ENCODE results near the gene GPR78.

DNA sequence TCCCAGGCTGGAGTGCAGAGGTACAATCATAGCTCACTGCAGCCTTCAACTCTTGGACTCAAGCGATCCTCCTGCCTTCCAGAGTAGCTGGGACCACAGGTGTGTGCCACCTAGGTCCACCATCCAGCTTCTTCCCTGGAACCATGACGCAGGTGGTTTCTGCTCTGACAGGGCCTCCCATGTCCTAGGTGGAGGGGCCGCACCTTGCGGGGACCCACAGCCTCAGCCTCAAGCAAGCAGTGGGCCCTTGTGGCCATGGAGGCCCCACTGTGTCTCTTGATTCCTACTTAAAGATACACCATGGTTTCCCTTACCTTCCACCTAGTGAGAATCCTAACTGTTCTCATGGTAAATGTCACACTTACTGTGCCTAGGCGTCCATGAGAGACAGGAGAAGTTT lies 6.9 kb upstream of the GPR78 start:
- no peak for TF ChIP-seq POLR2A (IDR thresholded peaks at IDR 0.05)
- TF ChIP-seq, protein P1, sequence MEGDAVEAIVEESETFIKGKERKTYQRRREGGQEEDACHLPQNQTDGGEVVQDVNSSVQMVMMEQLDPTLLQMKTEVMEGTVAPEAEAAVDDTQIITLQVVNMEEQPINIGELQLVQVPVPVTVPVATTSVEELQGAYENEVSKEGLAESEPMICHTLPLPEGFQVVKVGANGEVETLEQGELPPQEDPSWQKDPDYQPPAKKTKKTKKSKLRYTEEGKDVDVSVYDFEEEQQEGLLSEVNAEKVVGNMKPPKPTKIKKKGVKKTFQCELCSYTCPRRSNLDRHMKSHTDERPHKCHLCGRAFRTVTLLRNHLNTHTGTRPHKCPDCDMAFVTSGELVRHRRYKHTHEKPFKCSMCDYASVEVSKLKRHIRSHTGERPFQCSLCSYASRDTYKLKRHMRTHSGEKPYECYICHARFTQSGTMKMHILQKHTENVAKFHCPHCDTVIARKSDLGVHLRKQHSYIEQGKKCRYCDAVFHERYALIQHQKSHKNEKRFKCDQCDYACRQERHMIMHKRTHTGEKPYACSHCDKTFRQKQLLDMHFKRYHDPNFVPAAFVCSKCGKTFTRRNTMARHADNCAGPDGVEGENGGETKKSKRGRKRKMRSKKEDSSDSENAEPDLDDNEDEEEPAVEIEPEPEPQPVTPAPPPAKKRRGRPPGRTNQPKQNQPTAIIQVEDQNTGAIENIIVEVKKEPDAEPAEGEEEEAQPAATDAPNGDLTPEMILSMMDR (IDR thresholded peaks at IDR 0.05) = no peak

All from suprapubic skin (tissue), 3 donors.